Activated naive CD4-positive, alpha-beta T cell treated with anti-CD3 and anti-CD28 coated beads, Interleukin-2, amount 10 ng/mL, durations not matched to agents 5 hours and 36 hours (primary cell): ENCODE measurements around the gene DDX10. TPM values are rescaled to one million over a fixed set of nuclear protein-coding genes. Genes with fewer than 3 reads are reported as not detected.

Source experiments
- total RNA-seq, 2 experiments: library from RNA; stranded (reverse); gene quantifications; one replicate each; pipeline ENCODE4 v1.2.3, GENCODE V29; 2021

DDX10 gene
- 10 to 100 TPM; 20.7 to 23.6 TPM for total RNA-seq

DNA sequence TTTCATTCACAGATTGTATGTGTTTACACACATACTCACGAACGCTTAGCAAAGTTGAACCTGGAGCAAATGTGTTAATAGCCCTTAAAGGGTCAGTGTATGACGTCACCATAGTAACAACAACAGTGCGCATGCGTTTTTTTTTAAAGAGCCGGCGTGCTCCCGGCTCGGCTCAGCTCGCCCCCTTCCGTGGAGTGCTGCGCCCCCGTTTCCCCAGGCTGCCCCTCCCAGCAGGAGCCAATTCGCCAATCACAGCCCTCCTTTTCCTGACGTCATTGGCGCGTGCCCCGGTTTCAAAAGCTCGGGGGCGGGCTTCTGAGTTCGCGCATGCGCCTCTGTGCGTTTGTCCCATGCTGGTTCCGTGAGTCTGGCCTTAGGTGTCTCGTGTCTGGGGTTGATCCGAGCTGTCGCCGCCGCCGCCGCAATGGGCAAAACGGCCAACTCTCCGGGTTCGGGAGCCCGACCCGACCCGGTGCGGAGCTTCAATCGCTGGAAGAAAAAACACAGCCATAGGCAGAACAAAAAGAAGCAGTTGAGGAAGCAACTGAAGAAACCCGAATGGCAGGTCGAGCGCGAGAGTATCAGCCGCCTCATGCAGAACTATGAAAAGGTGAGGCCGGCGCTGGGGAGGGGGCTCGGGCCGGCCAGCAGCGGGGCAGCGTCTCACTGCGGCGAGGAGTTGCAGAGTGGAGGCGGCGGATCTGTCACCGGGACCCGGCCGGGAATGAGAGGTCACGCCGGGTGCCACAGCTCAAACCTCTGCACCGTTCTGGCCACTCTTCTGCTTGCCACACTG lies at the start of gene DDX10:
TSS of gene DDX10 (plus strand) at position 340 of the 796 bp plus-strand sequence. CDS start at position 425, 85 bp downstream.

Other genes with a start within 250 kb of the DDX10 start
- 1 to 10 TPM in 1 of 2 experiments, not detected in 1; 1.4 TPM for gene C11orf65, start 197.5 kb upstream of the DDX10 start, total RNA-seq
- 10 to 100 TPM; 19.1 to 19.6 TPM for gene POGLUT3, start 166.7 kb upstream of the DDX10 start, total RNA-seq
- gene EXPH5, start 71.3 kb upstream of the DDX10 start, total RNA-seq = 1 to 10 TPM; 2.8 to 3.3 TPM